MCF 10A (cell line): ENCODE data around the gene CLK4. TPM values are rescaled to one million over a fixed set of nuclear protein-coding genes. Genes with fewer than 3 reads are reported as not detected.
"Not testable (repeated sequence)": the region's sequence is repeated elsewhere in the genome, so short reads cannot be mapped to it uniquely, and the experiment has no call there.

Source experiments
- BruUV-seq: library from RNA; stranded (reverse); fragments of 400-500 nt; replicated peaks from 2 replicates; lab custom pipeline; 2021; lab: Mats Ljungman, UMichigan
- CTCF ChIA-PET: fragments of 300-600 bp; sonication (Branson Sonifier 250); formaldehyde crosslinking; extraction: SDS; loops from one replicate; lab custom pipeline; 2021; ENCODE audit warnings: antibody characterized with exemption, inconsistent platforms; lab: Yijun Ruan, JAX
- POLR2A ChIA-PET: fragments of 300-600, 350-650 bp; sonication (Branson Sonifier 250); formaldehyde crosslinking; extraction: SDS; loops from one replicate; lab custom pipeline; 2020; ENCODE audit warnings: antibody characterized with exemption, inconsistent platforms; lab: Yijun Ruan, JAX
- DNase-seq: peaks from one replicate; pipeline ENCODE4 v3.0.0-alpha.2; 2018; ENCODE audit not compliant: unreplicated experiment
- H3K27ac Mint-ChIP-seq: one replicate; pipeline ENCODE4 v1.8.0; 2022; ENCODE audit warnings: mild to moderate bottlenecking, low read depth, mixed read lengths; ENCODE audit not compliant: unreplicated experiment
- H3K27me3 Mint-ChIP-seq: one replicate; pipeline ENCODE4 v1.8.0; 2022; ENCODE audit warnings: mixed read lengths; ENCODE audit not compliant: insufficient read depth, unreplicated experiment
- H3K36me3 Mint-ChIP-seq: one replicate; pipeline ENCODE4 v1.8.0; 2022; ENCODE audit warnings: mild to moderate bottlenecking, moderate library complexity, mixed read lengths; ENCODE audit not compliant: insufficient read depth, unreplicated experiment
- H3K4me1 Mint-ChIP-seq: one replicate; pipeline ENCODE4 v1.8.0; 2022; ENCODE audit warnings: mixed read lengths; ENCODE audit not compliant: insufficient read depth, unreplicated experiment
- H3K4me3 Mint-ChIP-seq: one replicate; pipeline ENCODE4 v1.8.0; 2022; ENCODE audit warnings: mild to moderate bottlenecking, moderate library complexity, mixed read lengths; ENCODE audit not compliant: unreplicated experiment
- H3K9me3 Mint-ChIP-seq: one replicate; pipeline ENCODE4 v1.8.0; 2022; ENCODE audit warnings: mixed read lengths; ENCODE audit not compliant: unreplicated experiment
- CTCF ChIP-seq: fragments of 200-600 bp; IDR thresholded peaks from one replicate; pipeline ENCODE4 v1.8.0; 2022; ENCODE audit warnings: antibody characterized with exemption, mild to moderate bottlenecking; ENCODE audit not compliant: unreplicated experiment
- intact Hi-C: fragments of 100-400 bp; cut with micrococcal nuclease; formaldehyde crosslinking; loops from 2 replicates; pipeline ENCODE4 v1.14.1; 2022
- total RNA-seq: library from RNA; stranded (reverse); gene quantifications from 2 replicates; pipeline ENCODE4 v1.2.3, GENCODE V29; 2022

CLK4 gene
- total RNA-seq, 1 experiment from 2014 or later = 49.3 TPM

GRCh38 chr5:178586396-178586795, 40.5 kb downstream of the CLK4 start:
- peaks cover 12% of the 10 kb centered on the region for H3K4me1 Mint-ChIP-seq
- ChIA-PET CTCF (interaction anchor here (0.6 to 0.7 kb wide), 3 partner anchors 35 to 1026 kb away, joined by 3 read pairs; no protein-coding TSS in a partner anchor), POLR2A (interaction anchor here (0.6 to 0.8 kb wide), 2 partner anchors 8 to 126 kb away, joined by 3 read pairs; no protein-coding TSS in a partner anchor)
- no peak for DNase-seq
- H3K9me3 Mint-ChIP-seq = no peaks in the 10 kb centered on the region
- H3K27ac Mint-ChIP-seq = no peak overlapping the region
- H3K4me3 Mint-ChIP-seq = no peak overlapping the region
- no peaks in the 10 kb centered on the region for H3K36me3 Mint-ChIP-seq
- H3K27me3 Mint-ChIP-seq = no peaks in the 10 kb centered on the region
- no peak for TF ChIP-seq CTCF
- intact Hi-C loops = no loop called here
- no TSS peak for BruUV-seq

GRCh38 chr5:178585421-178585820, 41.4 kb downstream of the CLK4 start:
- H3K36me3 Mint-ChIP-seq, H3K4me3 Mint-ChIP-seq, H3K27ac Mint-ChIP-seq, H3K27me3 Mint-ChIP-seq, H3K9me3 Mint-ChIP-seq, DNase-seq, BruUV-seq, H3K4me1 Mint-ChIP-seq, intact Hi-C loops: not testable (repeated sequence)
- POLR2A ChIA-PET = interaction anchor here (0.6 kb wide), 1 partner anchor 40 kb away, joined by 3 read pairs; no protein-coding TSS in a partner anchor
- CTCF ChIA-PET = interaction anchor here (3.1 kb wide), 1 partner anchor 33 kb away, joined by 14 read pairs; no protein-coding TSS in a partner anchor

GRCh38 chr5:178583279-178583678, 43.6 kb downstream of the CLK4 start:
- POLR2A ChIA-PET = interaction anchor here (0.9 to 1.0 kb wide), 2 partner anchors 11 to 43 kb away, joined by 3 to 4 read pairs; no protein-coding TSS in a partner anchor
- no TSS peak for BruUV-seq
- Mint-ChIP-seq H3K4me1 (peaks cover 5% of the 10 kb centered on the region), H3K9me3 (peaks cover 3% of the 10 kb centered on the region), H3K27me3 (no peaks in the 10 kb centered on the region), H3K4me3 (no peak overlapping the region), H3K36me3 (no peaks in the 10 kb centered on the region), H3K27ac (no peak overlapping the region)
- intact Hi-C loops = no loop called here
- no peak for TF ChIP-seq CTCF
- DNase-seq = no peak
- CTCF ChIA-PET = interaction anchor here (3.1 kb wide), 1 partner anchor 31 kb away, joined by 14 read pairs; no protein-coding TSS in a partner anchor

GRCh38 chr5:178582291-178582690, 44.6 kb downstream of the CLK4 start:
- ChIA-PET POLR2A (interaction anchor here (0.9 kb wide), 1 partner anchor 44 kb away, joined by 4 read pairs; no protein-coding TSS in a partner anchor), CTCF (interaction anchor here (0.7 to 3.1 kb wide), 2 partner anchors 30 to 33 kb away, joined by 4 to 14 read pairs; no protein-coding TSS in a partner anchor)
- intact Hi-C loops = no loop called here
- Mint-ChIP-seq H3K36me3 (no peaks in the 10 kb centered on the region), H3K27me3 (no peaks in the 10 kb centered on the region), H3K4me3 (no peak overlapping the region), H3K27ac (no peak overlapping the region), H3K9me3 (peaks cover 7% of the 10 kb centered on the region), H3K4me1 (peaks cover 5% of the 10 kb centered on the region)
- no peak for DNase-seq
- BruUV-seq = no TSS peak
- no peak for TF ChIP-seq CTCF
